ENCODE data around the gene UACA. TPM values are rescaled to one million over a fixed set of nuclear protein-coding genes. Genes with fewer than 3 reads are reported as not detected.

The UACA gene
- total and polyA plus RNA-seq, 2 donors = 12.8 to 195 TPM

Other genes with a start within 250 kb of the UACA start
- 6.9 TPM for gene LARP6, start 90.6 kb upstream of the UACA start, total RNA-seq
- gene LARP6, start 90.6 kb upstream of the UACA start, polyA plus RNA-seq = 16.7 TPM
- gene THAP10, start 128.9 kb upstream of the UACA start, total RNA-seq = 5.0 TPM
- gene THAP10, start 128.9 kb upstream of the UACA start, polyA plus RNA-seq = 3.8 TPM
- 35.3 TPM for gene LRRC49, start 129.3 kb upstream of the UACA start, total RNA-seq
- 6.5 TPM for gene LRRC49, start 129.3 kb upstream of the UACA start, polyA plus RNA-seq